HCT116 (cell line): Measurements from ENCODE around the gene ELF5. TPM values are rescaled to one million over a fixed set of nuclear protein-coding genes. Genes with fewer than 3 reads are reported as not detected.

Source experiments
- ATAC-seq: fragments of 200-7000 bp; cut with Tn5 transposase; 2 replicates; pipeline ENCODE4 v1.9.1; 2020; ENCODE audit warnings: mild to moderate bottlenecking, moderate library complexity
- BruUV-seq: library from RNA; stranded (reverse); fragments of 400-500 nt; replicated peaks from 2 replicates; lab custom pipeline; 2021; lab: Mats Ljungman, UMichigan
- CTCF ChIA-PET: fragments of 300-600 bp; sonication (Branson Sonifier 250); formaldehyde crosslinking; loops from one replicate; lab custom pipeline; 2021; ENCODE audit warnings: antibody characterized with exemption; lab: Charles Lee
- POLR2A ChIA-PET: fragments of 300-600, 350-600 bp; sonication (Branson Sonifier 250); formaldehyde crosslinking; loops from one replicate; lab custom pipeline; 2021; ENCODE audit warnings: antibody characterized with exemption; lab: Charles Lee
- RAD21 ChIA-PET, 2 experiments: fragments of 300-600 bp; sonication (Branson Sonifier 250); formaldehyde crosslinking; loops; one replicate each; lab custom pipeline; 2023; ENCODE audit warnings: low total read pairs in 2 of 2; ENCODE audit not compliant: uncharacterized antibody in 2 of 2, unreplicated experiment in 2 of 2, low non-redundant PET in 1 of 2; lab: Charles Lee
- DNase-seq: peaks from one replicate; pipeline ENCODE4 v3.0.0-alpha.2; 2010; ENCODE audit warnings: low read depth, low spot score
- H2AFZ ChIP-seq: fragments of 200-600 bp; shearing (Covaris generic), sonication (generic); 2 replicates; pipeline ENCODE4 v1.6.1; 2017; ENCODE audit warnings: low read depth, mixed run types, mixed read lengths, antibody characterized with exemption, low read length; ENCODE audit not compliant: poor library complexity, severe bottlenecking
- H3K27ac ChIP-seq: 2 replicates; pipeline ENCODE4 v1.5.1; 2012; ENCODE audit warnings: low read depth, low read length
- H3K27me3 ChIP-seq: fragments of 200-600 bp; sonication (generic); 2 replicates; pipeline ENCODE4 v1.6.1; 2016; ENCODE audit warnings: mixed run types, low read length, mixed read lengths; ENCODE audit not compliant: insufficient read depth
- H3K36me3 ChIP-seq, 2 experiments: fragments of 200-500 bp in 1 of 2; fragments of 200-600 bp in 1 of 2; sonication (Bioruptor generic) in 1 of 2; sonication (generic) in 1 of 2; 2 replicates each; pipeline versions ENCODE4 v1.5.1 to v1.6.1; 2014 to 2016; ENCODE audit warnings: low read length in 2 of 2, inconsistent platforms in 1 of 2, mixed read lengths in 1 of 2, mixed run types in 1 of 2; ENCODE audit not compliant: insufficient read depth in 2 of 2, control insufficient read depth in 1 of 2
- H3K4me1 ChIP-seq, 2 experiments: fragments of 200-600 bp in 1 of 2; sonication (generic) in 1 of 2; 2 replicates each; pipeline versions ENCODE4 v1.5.1 to v1.6.1; 2012 to 2017; ENCODE audit warnings: low read length in 2 of 2, inconsistent platforms in 1 of 2, mild to moderate bottlenecking in 1 of 2, mixed read lengths in 1 of 2, mixed run types in 1 of 2, moderate library complexity in 1 of 2; ENCODE audit not compliant: insufficient read depth in 2 of 2, control insufficient read depth in 1 of 2
- H3K4me2 ChIP-seq: fragments of 200-600 bp; sonication (generic); 2 replicates; pipeline ENCODE4 v1.6.1; 2017; ENCODE audit warnings: mixed run types, low read length, mixed read lengths
- H3K4me3 ChIP-seq, 2 experiments: fragments of 200-600 bp in 1 of 2; sonication (generic) in 1 of 2; replicated peaks in 1 of 2; 2 replicates each; pipeline ENCODE4 v1.5.1; 2011 to 2016; ENCODE audit warnings: low read length in 2 of 2, control low read depth in 1 of 2, low read depth in 1 of 2, mild to moderate bottlenecking in 1 of 2, mixed read lengths in 1 of 2, mixed run types in 1 of 2
- H3K79me2 ChIP-seq: fragments of 200-600 bp; sonication (generic); 2 replicates; pipeline ENCODE4 v1.6.1; 2017; ENCODE audit warnings: mild to moderate bottlenecking, mixed run types, low read length, moderate library complexity, mixed read lengths; ENCODE audit not compliant: insufficient read depth
- H3K9ac ChIP-seq: fragments of 200-600 bp; sonication (generic); 2 replicates; pipeline ENCODE4 v1.6.1; 2016; ENCODE audit warnings: low read length, mixed read lengths
- H3K9me2 ChIP-seq: fragments of 200-600 bp; sonication (generic), shearing (Covaris generic); 2 replicates; pipeline ENCODE4 v1.6.1; 2017; ENCODE audit warnings: mixed run types, mild to moderate bottlenecking, moderate library complexity; ENCODE audit not compliant: insufficient read depth
- H3K9me3 ChIP-seq, 2 experiments: fragments of 200-500 bp in 1 of 2; fragments of 200-600 bp in 1 of 2; sonication (Bioruptor generic) in 1 of 2; sonication (generic) in 1 of 2; 2 replicates each; pipeline ENCODE4 v1.6.1; 2014 to 2017; ENCODE audit warnings: low read length in 2 of 2, mixed read lengths in 2 of 2, inconsistent platforms in 1 of 2, low read depth in 1 of 2, mild to moderate bottlenecking in 1 of 2, mixed run types in 1 of 2, moderate library complexity in 1 of 2; ENCODE audit not compliant: control insufficient read depth in 1 of 2, insufficient read depth in 1 of 2
- H4K20me1 ChIP-seq: fragments of 200-600 bp; sonication (generic), shearing (Covaris generic); 2 replicates; pipeline ENCODE4 v1.6.1; 2017; ENCODE audit warnings: mixed run types, mild to moderate bottlenecking, moderate library complexity; ENCODE audit not compliant: insufficient read depth
- EZH2 ChIP-seq: fragments of 200-600 bp; sonication (generic); IDR thresholded peaks from 2 replicates; pipeline ENCODE4 v1.6.1; 2017; ENCODE audit warnings: antibody characterized with exemption, mixed run types
- FOSL1 ChIP-seq: IDR thresholded peaks from 2 replicates; pipeline ENCODE4 v1.6.1; 2012; ENCODE audit warnings: low read depth
- POLR2A ChIP-seq: IDR thresholded peaks from 2 replicates; pipeline ENCODE4 v1.7.0; 2011; ENCODE audit warnings: borderline replicate concordance; ENCODE audit not compliant: insufficient read depth, insufficient read length; ENCODE audit errors: extremely low read depth
- POLR2AphosphoS5 ChIP-seq: IDR thresholded peaks from 2 replicates; pipeline ENCODE4 v1.6.1; 2011; ENCODE audit warnings: mild to moderate bottlenecking, low read depth, low read length, moderate library complexity
- SRF ChIP-seq: IDR thresholded peaks from 2 replicates; pipeline ENCODE4 v1.6.1; 2012; ENCODE audit warnings: low read depth
- TCF7L2 ChIP-seq: IDR thresholded peaks from 2 replicates; pipeline ENCODE4 v1.7.0; 2011; ENCODE audit warnings: borderline replicate concordance, inconsistent platforms; ENCODE audit not compliant: insufficient read depth, insufficient read length; ENCODE audit errors: extremely low read depth
- YY1 ChIP-seq: IDR thresholded peaks from 2 replicates; pipeline ENCODE4 v1.6.1; 2011; ENCODE audit warnings: low read length, low read depth, moderate library complexity, mild to moderate bottlenecking; ENCODE audit not compliant: insufficient replicate concordance; ENCODE audit errors: extremely low read depth
- ZFX ChIP-seq: fragments of 450-650 bp; IDR thresholded peaks from 2 replicates; pipeline ENCODE4 v1.6.1; 2017
- intact Hi-C: fragments of 100-400 bp; cut with micrococcal nuclease; formaldehyde crosslinking; loops from 2 replicates; pipeline ENCODE4 v1.10.0; 2022
- total RNA-seq: library from RNA; stranded (reverse); gene quantifications from one replicate; pipeline ENCODE4 v1.2.1, GENCODE V29; 2021; ENCODE audit not compliant: unreplicated experiment
- TF ChIP-seq, protein P1 (sequence below): IDR thresholded peaks from 2 replicates; pipeline ENCODE4 v1.6.1; 2012
- TF ChIP-seq, protein P2 (sequence below): IDR thresholded peaks from 2 replicates; pipeline ENCODE4 v1.6.1; 2012
- TF ChIP-seq, protein P3 (sequence below): IDR thresholded peaks from 2 replicates; pipeline ENCODE4 v1.6.1; 2011; ENCODE audit warnings: mild to moderate bottlenecking, low read length, moderate library complexity; ENCODE audit not compliant: insufficient replicate concordance; ENCODE audit errors: extremely low read depth
- TF ChIP-seq, protein P4 (sequence below): IDR thresholded peaks from 2 replicates; pipeline ENCODE4 v1.6.1; 2012; ENCODE audit warnings: low read depth

Gene ELF5
- total RNA-seq, 1 experiment from 2014 or later, result 0.32 TPM

DNA sequence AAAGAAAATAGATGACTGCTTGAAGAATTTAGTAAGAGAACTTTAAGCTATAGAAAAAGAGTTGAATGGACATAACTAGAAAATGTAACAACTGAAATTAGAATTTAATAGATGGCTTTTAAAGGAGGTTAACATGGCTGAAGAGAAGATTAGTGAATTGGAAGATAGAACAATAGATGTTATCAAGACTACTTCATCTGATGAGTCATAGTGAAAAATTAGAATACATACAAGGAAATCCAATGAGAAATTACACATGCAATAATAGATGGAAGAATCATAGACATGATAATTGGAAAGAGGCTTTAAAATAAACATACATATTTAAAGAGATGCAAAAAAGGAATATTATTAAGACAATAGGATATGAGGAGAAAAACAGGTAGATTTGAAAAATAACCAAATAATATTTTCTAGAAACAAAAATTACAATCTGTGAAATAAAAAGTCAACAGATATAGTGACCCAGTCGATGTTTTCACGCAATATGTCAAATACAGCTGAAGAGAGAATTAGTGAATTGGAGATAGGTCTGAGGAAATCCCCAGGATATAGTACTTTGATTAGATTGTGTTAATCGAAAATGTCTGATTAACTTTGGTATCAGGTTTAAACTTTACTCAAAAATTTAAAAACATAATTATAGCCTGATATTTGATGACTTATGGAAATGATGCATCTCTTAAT is 46.6 kb downstream of the ELF5 start:
- intact Hi-C loops, result no loop called here
- no peaks in the 10 kb centered on the region for H3K9me2 ChIP-seq
- ChIA-PET POLR2A (no interaction called here), CTCF (interaction anchor here (2.9 kb wide), 2 partner anchors 101 to 293 kb away, joined by 14 to 37 read pairs; no protein-coding TSS in a partner anchor), RAD21 (no interaction called here)
- H3K27ac ChIP-seq, result no peak overlapping the region
- H3K4me1 ChIP-seq, result no peaks in the 10 kb centered on the region
- H3K4me3 ChIP-seq, result no peak overlapping the region
- no peak overlapping the region for H2AFZ ChIP-seq
- no peaks in the 10 kb centered on the region for H3K9me3 ChIP-seq
- ATAC-seq, result no peak
- H3K9ac ChIP-seq, result no peak overlapping the region
- no peaks in the 10 kb centered on the region for H3K27me3 ChIP-seq
- TF ChIP-seq POLR2A (no peak), YY1 (no peak), FOSL1 (no peak), TCF7L2 (no peak), ZFX (no peak), EZH2 (no peak), POLR2AphosphoS5 (no peak), SRF (no peak)
- TF ChIP-seq, protein P1, sequence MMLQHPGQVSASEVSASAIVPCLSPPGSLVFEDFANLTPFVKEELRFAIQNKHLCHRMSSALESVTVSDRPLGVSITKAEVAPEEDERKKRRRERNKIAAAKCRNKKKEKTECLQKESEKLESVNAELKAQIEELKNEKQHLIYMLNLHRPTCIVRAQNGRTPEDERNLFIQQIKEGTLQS, result no peak
- TF ChIP-seq, protein P2, sequence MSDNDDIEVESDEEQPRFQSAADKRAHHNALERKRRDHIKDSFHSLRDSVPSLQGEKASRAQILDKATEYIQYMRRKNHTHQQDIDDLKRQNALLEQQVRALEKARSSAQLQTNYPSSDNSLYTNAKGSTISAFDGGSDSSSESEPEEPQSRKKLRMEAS, result no peak
- TF ChIP-seq, protein P3, sequence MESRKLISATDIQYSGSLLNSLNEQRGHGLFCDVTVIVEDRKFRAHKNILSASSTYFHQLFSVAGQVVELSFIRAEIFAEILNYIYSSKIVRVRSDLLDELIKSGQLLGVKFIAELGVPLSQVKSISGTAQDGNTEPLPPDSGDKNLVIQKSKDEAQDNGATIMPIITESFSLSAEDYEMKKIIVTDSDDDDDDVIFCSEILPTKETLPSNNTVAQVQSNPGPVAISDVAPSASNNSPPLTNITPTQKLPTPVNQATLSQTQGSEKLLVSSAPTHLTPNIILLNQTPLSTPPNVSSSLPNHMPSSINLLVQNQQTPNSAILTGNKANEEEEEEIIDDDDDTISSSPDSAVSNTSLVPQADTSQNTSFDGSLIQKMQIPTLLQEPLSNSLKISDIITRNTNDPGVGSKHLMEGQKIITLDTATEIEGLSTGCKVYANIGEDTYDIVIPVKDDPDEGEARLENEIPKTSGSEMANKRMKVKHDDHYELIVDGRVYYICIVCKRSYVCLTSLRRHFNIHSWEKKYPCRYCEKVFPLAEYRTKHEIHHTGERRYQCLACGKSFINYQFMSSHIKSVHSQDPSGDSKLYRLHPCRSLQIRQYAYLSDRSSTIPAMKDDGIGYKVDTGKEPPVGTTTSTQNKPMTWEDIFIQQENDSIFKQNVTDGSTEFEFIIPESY, result no peak
- TF ChIP-seq, protein P4, sequence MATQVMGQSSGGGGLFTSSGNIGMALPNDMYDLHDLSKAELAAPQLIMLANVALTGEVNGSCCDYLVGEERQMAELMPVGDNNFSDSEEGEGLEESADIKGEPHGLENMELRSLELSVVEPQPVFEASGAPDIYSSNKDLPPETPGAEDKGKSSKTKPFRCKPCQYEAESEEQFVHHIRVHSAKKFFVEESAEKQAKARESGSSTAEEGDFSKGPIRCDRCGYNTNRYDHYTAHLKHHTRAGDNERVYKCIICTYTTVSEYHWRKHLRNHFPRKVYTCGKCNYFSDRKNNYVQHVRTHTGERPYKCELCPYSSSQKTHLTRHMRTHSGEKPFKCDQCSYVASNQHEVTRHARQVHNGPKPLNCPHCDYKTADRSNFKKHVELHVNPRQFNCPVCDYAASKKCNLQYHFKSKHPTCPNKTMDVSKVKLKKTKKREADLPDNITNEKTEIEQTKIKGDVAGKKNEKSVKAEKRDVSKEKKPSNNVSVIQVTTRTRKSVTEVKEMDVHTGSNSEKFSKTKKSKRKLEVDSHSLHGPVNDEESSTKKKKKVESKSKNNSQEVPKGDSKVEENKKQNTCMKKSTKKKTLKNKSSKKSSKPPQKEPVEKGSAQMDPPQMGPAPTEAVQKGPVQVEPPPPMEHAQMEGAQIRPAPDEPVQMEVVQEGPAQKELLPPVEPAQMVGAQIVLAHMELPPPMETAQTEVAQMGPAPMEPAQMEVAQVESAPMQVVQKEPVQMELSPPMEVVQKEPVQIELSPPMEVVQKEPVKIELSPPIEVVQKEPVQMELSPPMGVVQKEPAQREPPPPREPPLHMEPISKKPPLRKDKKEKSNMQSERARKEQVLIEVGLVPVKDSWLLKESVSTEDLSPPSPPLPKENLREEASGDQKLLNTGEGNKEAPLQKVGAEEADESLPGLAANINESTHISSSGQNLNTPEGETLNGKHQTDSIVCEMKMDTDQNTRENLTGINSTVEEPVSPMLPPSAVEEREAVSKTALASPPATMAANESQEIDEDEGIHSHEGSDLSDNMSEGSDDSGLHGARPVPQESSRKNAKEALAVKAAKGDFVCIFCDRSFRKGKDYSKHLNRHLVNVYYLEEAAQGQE, result no peak
- no TSS peak for BruUV-seq
- no peaks in the 10 kb centered on the region for H3K79me2 ChIP-seq
- no peaks in the 10 kb centered on the region for H4K20me1 ChIP-seq
- no peak overlapping the region for H3K4me2 ChIP-seq
- DNase-seq, result no peak
- H3K36me3 ChIP-seq, result peaks cover 22 to 36% of the 10 kb centered on the region in 2 experiments; a peak in 3 of 4 replicates
